GM19455 (cell line): ENCODE measurements around the gene NRIP2.

Source experiments
- ATAC-seq: cut with Tn5 transposase; IDR thresholded peaks from one replicate; pipeline ENCODE4 v1.9.1; 2021; ENCODE audit not compliant: unreplicated experiment

Gene NRIP2

DNA sequence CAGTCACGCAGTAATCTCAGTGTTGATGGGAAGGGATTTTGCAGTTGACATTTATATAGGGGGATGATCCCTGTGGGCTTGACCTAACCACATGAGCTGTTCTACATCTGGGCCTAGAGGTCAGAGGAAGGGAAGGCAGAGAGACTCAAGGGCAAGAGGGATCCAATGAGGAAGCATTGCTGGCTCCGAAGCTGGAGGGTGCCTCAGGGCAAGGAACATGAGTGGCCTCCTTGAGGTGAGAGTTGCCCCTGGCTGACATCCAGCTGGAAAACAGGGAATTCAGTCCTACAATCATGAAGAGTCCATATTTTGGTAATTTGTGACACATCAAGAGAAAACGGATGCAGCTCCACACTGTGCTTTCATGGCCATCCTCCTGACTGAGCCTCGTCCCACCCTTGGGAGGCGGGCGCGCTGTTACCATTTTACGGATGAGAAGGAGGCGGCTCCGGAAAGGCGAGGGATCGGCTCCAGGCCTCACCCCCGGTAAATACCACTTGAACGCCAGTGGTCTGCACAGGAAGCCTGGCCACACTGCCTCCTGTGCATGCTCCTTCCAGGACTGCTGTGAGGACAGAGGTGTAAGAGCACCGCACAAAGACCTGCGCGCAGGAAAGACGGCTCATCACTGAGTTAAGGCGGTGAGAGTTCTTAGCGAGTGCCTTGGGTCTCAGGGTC lies 58.6 kb downstream of the NRIP2 start:
- no peak for ATAC-seq

DNA sequence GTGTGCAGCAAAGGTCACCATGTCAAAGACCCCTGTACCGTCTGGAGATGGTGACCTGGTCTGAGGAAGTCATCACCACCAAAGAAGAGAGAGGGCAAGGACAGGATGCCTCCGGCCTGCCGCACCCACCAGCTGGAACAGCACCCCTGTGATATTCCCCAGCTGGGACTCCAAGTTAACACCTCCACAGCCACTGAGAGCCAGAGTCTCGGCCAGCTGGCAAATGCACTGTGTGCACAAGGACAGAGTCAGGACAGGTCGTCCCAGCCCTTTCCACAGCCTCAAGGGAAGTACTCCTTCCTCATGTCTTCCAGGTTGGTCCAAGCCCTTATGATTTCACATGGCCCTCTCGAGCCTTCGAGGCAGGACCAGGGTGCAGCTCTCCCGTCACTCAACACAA lies 59.4 kb downstream of the NRIP2 start:
- no peak for ATAC-seq
